ENCODE results near the gene ALG14. TPM values are rescaled to one million over a fixed set of nuclear protein-coding genes. Genes with fewer than 3 reads are reported as not detected.
A peak's percentile ranks its signal among the peaks of the same experiment; 100 is the strongest.

Gene ALG14
- polyA plus RNA-seq, 2 donors: 0.88 to 1.3 TPM

DNA sequence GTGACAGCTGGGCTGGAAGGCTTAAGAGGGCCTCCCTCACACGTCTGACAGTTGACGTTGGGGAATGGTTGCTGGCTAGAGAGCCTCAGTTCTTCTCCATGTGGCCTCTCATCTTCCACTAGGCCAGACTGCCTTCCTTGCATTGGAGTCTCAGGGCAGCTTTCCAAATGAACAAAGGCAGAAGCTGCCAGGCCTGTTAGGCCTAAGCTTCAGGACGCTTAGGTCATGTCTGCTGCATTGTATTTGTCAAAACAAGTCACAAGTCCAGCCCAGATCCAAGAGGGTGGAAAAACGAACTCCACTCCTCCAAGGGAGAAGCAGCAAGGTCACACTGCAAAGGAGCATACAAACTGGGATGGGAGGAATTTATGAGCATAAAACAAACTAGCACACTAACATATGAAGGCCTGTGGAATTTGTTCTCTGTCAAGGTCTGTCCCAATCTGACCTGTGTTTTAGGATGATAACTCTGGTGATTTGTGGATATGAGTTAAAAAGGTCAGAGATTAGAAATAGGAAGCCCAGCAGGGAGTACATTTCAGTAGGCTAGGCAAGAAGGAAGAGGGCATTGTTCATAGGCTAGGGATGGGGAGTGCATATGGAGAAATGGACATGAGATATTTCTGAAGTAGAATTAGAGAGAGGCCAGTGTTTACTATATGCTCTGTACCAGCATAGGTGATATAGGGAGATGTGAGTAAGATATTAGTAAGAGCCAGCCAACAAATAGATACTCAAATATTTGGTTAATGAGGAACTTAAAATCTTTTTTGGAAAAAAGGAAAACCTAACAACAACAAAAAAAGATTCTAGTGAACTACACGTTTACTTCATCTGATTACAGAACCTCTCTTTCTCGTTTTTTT is 116.8 kb downstream of the ALG14 start:
- WGBS, 2 donors: 46 to 48% methylated on average over 6 of the region's 6 CpGs
- Histone ChIP-seq H3K27me3 (ENCODE audit: control insufficient read depth in 1 of 2, insufficient read depth in 2 of 2, low read length in 2 of 2) (no peaks in the 10 kb centered on the region), H3K4me1 (ENCODE audit: control insufficient read depth in 2 of 2, insufficient read depth in 2 of 2, low read length in 1 of 2) (peaks cover 0 to 10% of the 10 kb centered on the region in 2 donors), H3K4me3 (ENCODE audit: low read depth in 1 of 2, low read length in 2 of 2) (no peak overlapping the region), H3K27ac (ENCODE audit: low read depth in 2 of 2, low read length in 1 of 2) (peak overlapping the region; percentile 36 to 51), H3K9me3 (ENCODE audit: control insufficient read depth in 2 of 2, insufficient read depth in 1 of 2, low read depth in 1 of 2, low read length in 1 of 2) (no peaks in the 10 kb centered on the region), H3K36me3 (ENCODE audit: control insufficient read depth in 2 of 2, insufficient read depth in 2 of 2, low read length in 1 of 2) (no peaks in the 10 kb centered on the region)

DNA sequence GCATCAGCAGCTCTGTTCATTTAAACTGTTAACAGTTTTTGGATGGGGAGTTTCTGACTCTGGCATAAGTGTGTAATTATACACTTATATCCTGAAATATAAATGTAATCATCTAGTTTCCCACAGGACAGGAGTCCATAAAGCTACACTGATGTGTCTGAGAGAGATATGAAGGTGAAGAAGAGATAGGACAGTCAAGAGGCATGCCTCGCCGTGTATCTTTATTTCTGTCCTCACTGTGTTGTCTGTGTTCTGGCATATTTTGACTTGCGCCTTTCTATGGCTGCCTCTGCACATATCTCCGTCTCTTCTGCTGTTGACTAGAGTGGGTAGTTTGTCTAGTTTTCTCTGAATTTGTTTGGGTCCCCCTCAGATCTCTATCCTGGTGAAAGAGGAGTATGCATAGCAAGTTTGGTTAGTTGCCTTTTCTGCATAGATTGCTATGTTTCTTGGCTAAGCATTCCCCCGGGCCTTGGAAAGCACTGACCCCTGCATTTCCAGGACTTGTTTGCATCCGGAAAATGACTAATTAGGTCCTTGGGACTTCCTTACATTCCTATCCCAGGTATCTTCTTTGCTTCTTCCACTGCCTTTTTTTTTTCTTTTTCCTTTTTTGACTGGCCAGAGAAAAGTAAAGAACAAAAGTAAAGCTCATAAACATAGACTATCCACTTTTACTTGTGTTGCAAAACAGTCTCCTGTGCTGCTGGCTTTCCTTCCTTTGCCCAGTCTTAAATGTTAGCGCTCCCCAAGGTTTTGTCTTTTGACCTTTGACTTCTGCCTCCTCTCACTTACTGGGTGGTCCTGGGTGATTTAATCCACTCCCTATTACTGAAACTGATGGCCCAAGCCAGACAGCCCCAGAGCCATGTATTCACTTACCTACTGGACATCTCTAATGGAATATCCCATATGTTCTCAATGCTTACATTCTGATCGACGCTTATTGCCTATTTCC is 118.2 kb downstream of the ALG14 start:
- Histone ChIP-seq H3K36me3 (ENCODE audit: control insufficient read depth in 2 of 2, insufficient read depth in 2 of 2, low read length in 1 of 2) (no peaks in the 10 kb centered on the region), H3K27ac (ENCODE audit: low read depth in 2 of 2, low read length in 1 of 2) (no peak overlapping the region), H3K27me3 (ENCODE audit: control insufficient read depth in 1 of 2, insufficient read depth in 2 of 2, low read length in 2 of 2) (no peaks in the 10 kb centered on the region), H3K9me3 (ENCODE audit: control insufficient read depth in 2 of 2, insufficient read depth in 1 of 2, low read depth in 1 of 2, low read length in 1 of 2) (no peaks in the 10 kb centered on the region), H3K4me3 (ENCODE audit: low read depth in 1 of 2, low read length in 2 of 2) (no peak overlapping the region), H3K4me1 (ENCODE audit: control insufficient read depth in 2 of 2, insufficient read depth in 2 of 2, low read length in 1 of 2) (peaks cover 0 to 10% of the 10 kb centered on the region in 2 donors)
- 79 to 81% methylated on average over 9 of the region's 9 CpGs for WGBS, 2 donors

DNA sequence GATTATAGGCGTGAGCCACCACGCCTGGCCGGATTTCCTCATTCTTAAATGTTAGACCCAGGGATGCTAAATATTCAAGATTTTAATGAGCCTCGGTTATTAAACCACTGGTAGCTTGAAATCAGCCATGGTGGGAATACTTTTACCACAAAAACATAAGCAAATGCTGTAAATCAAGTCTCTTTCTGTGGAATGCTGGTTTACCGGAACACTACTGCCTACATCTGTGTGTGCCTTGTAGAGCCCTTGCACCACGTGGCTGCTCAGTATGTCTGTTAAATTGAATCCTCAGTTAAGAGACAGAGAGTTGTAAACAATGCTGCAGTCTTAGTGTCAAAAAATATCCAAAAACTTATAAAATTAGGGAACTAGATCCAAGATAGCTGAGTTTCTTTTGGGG is 119.0 kb downstream of the ALG14 start:
- H3K27ac ChIP-seq (ENCODE audit: low read depth in 2 of 2, low read length in 1 of 2): no peak overlapping the region
- H3K4me3 ChIP-seq (ENCODE audit: low read depth in 1 of 2, low read length in 2 of 2): no peak overlapping the region
- H3K27me3 ChIP-seq (ENCODE audit: control insufficient read depth in 1 of 2, insufficient read depth in 2 of 2, low read length in 2 of 2): no peaks in the 10 kb centered on the region
- H3K4me1 ChIP-seq (ENCODE audit: control insufficient read depth in 2 of 2, insufficient read depth in 2 of 2, low read length in 1 of 2): peaks cover 0 to 10% of the 10 kb centered on the region in 2 donors
- H3K9me3 ChIP-seq (ENCODE audit: control insufficient read depth in 2 of 2, insufficient read depth in 1 of 2, low read depth in 1 of 2, low read length in 1 of 2): no peaks in the 10 kb centered on the region
- 81 to 83% methylated on average over 6 of the region's 6 CpGs for WGBS, 2 donors
- no peaks in the 10 kb centered on the region for H3K36me3 ChIP-seq (ENCODE audit: control insufficient read depth in 2 of 2, insufficient read depth in 2 of 2, low read length in 1 of 2)

DNA sequence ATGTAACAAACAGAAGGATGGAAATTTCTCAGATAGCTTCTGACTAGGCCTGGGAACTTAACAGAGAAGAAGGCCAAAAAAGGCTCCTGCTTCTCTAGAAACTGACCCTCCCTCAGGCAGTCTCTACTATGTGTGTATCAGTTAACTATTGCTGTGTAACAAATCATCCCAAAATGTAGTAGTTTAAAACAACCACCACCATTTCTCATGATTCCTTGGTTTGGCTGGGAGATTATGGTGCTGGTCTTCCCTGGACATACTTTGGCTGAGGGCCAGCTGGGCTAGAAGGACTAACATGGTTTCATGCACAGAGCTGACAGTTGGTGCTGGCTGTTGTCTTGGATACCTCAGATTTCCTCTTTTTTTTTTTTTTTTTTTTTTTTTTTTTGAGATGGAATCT is 119.6 kb downstream of the ALG14 start:
- Histone ChIP-seq H3K4me1 (ENCODE audit: control insufficient read depth in 2 of 2, insufficient read depth in 2 of 2, low read length in 1 of 2) (peaks cover 0 to 10% of the 10 kb centered on the region in 2 donors), H3K36me3 (ENCODE audit: control insufficient read depth in 2 of 2, insufficient read depth in 2 of 2, low read length in 1 of 2) (no peaks in the 10 kb centered on the region), H3K27me3 (ENCODE audit: control insufficient read depth in 1 of 2, insufficient read depth in 2 of 2, low read length in 2 of 2) (no peaks in the 10 kb centered on the region), H3K4me3 (ENCODE audit: low read depth in 1 of 2, low read length in 2 of 2) (no peak overlapping the region), H3K9me3 (ENCODE audit: control insufficient read depth in 2 of 2, insufficient read depth in 1 of 2, low read depth in 1 of 2, low read length in 1 of 2) (no peaks in the 10 kb centered on the region), H3K27ac (ENCODE audit: low read depth in 2 of 2, low read length in 1 of 2) (no peak overlapping the region)

DNA sequence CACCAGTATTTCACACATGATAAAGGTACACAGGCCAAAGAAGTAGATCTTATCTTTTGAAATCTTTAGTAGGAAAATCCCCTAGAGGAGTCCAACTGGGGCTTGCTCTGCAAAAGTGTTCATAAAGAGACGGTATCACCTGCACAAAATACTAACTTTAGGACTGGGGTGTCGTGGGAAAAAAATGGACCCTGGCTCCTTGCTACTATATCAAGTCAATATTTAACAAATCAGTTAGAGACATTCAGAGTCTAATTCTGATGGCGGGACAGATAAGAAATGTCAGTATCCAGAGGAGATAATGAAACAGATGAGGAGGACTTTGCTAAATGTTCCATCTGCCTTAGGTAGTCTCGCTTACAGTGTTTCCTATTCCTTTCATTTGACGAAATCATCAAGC is 120.2 kb downstream of the ALG14 start:
- Histone ChIP-seq H3K36me3 (ENCODE audit: control insufficient read depth in 2 of 2, insufficient read depth in 2 of 2, low read length in 1 of 2) (no peaks in the 10 kb centered on the region), H3K9me3 (ENCODE audit: control insufficient read depth in 2 of 2, insufficient read depth in 1 of 2, low read depth in 1 of 2, low read length in 1 of 2) (no peaks in the 10 kb centered on the region), H3K27me3 (ENCODE audit: control insufficient read depth in 1 of 2, insufficient read depth in 2 of 2, low read length in 2 of 2) (no peaks in the 10 kb centered on the region), H3K27ac (ENCODE audit: low read depth in 2 of 2, low read length in 1 of 2) (no peak overlapping the region), H3K4me3 (ENCODE audit: low read depth in 1 of 2, low read length in 2 of 2) (no peak overlapping the region), H3K4me1 (ENCODE audit: control insufficient read depth in 2 of 2, insufficient read depth in 2 of 2, low read length in 1 of 2) (peaks cover 0 to 10% of the 10 kb centered on the region in 2 donors)
- WGBS, 2 donors: 89 to 96% methylated on average over 5 of the region's 5 CpGs

DNA sequence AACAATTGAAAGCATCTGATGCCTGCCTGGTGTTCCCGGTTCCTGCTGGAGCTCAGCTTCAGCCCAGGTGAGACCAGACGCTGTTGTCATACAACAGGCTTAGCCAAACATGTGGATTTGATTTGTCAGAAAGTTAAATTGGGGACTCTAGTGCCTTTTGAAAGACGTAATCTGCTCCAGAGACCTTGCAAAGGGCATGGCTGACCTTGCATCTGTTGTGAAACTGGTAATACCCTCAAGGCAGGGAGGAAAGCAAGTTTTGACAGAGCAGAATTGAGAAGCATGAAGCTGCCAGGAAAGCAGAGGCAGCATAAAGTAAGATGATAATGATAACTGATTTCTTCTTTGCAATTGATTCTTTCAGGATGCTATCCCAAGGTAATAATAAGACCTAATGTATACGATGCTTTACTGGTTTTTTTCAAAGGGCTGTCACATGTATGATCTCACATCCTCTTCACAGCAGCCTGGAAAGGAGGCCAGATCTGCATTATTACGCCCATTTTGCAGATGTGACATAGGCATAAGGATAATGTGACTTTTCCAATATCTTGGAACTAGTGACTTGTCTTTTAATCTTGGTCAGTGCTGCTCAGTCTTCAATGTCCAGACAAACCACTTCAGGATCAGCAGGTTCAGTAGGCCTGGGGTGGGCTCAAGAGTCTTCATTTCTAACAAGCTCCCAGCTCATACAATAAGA is 121.1 kb downstream of the ALG14 start:
- Histone ChIP-seq H3K27me3 (ENCODE audit: control insufficient read depth in 1 of 2, insufficient read depth in 2 of 2, low read length in 2 of 2) (no peaks in the 10 kb centered on the region), H3K4me3 (ENCODE audit: low read depth in 1 of 2, low read length in 2 of 2) (no peak overlapping the region), H3K36me3 (ENCODE audit: control insufficient read depth in 2 of 2, insufficient read depth in 2 of 2, low read length in 1 of 2) (no peaks in the 10 kb centered on the region), H3K27ac (ENCODE audit: low read depth in 2 of 2, low read length in 1 of 2) (peak overlapping the region in 1 of 2 donors; percentile 11), H3K4me1 (ENCODE audit: control insufficient read depth in 2 of 2, insufficient read depth in 2 of 2, low read length in 1 of 2) (peaks cover 0 to 7% of the 10 kb centered on the region in 2 donors), H3K9me3 (ENCODE audit: control insufficient read depth in 2 of 2, insufficient read depth in 1 of 2, low read depth in 1 of 2, low read length in 1 of 2) (no peaks in the 10 kb centered on the region)
- 62 to 69% methylated on average over 5 of the region's 5 CpGs for WGBS, 2 donors

DNA sequence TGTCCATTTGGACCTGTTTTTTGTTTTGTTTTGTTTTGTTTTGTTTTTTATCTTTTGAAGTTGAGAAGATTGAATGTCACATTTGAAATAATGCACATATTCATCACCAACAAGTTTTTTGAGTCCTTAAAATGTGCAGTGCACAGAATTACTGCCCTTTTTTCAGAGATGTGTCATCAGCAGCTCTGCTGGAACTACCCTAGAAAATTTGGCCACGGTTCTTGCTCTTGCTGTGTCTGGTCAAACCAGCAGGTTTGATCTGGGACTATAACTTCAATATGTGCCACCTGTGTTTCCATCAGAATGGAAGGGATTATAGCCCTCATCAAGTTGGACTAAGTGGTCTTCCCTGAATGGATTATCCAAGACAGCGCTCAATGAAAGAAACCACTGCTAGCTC is 121.7 kb downstream of the ALG14 start:
- no peaks in the 10 kb centered on the region for H3K27me3 ChIP-seq (ENCODE audit: control insufficient read depth in 1 of 2, insufficient read depth in 2 of 2, low read length in 2 of 2)
- WGBS, 2 donors: 53 to 62% methylated on average over 2 of the region's 2 CpGs
- H3K9me3 ChIP-seq (ENCODE audit: control insufficient read depth in 2 of 2, insufficient read depth in 1 of 2, low read depth in 1 of 2, low read length in 1 of 2): no peaks in the 10 kb centered on the region
- peak overlapping the region; percentile 20 to 65 for H3K27ac ChIP-seq (ENCODE audit: low read depth in 2 of 2, low read length in 1 of 2)
- no peak overlapping the region for H3K4me3 ChIP-seq (ENCODE audit: low read depth in 1 of 2, low read length in 2 of 2)
- peaks cover 0 to 5% of the 10 kb centered on the region in 2 donors for H3K4me1 ChIP-seq (ENCODE audit: control insufficient read depth in 2 of 2, insufficient read depth in 2 of 2, low read length in 1 of 2)
- H3K36me3 ChIP-seq (ENCODE audit: control insufficient read depth in 2 of 2, insufficient read depth in 2 of 2, low read length in 1 of 2): no peaks in the 10 kb centered on the region

DNA sequence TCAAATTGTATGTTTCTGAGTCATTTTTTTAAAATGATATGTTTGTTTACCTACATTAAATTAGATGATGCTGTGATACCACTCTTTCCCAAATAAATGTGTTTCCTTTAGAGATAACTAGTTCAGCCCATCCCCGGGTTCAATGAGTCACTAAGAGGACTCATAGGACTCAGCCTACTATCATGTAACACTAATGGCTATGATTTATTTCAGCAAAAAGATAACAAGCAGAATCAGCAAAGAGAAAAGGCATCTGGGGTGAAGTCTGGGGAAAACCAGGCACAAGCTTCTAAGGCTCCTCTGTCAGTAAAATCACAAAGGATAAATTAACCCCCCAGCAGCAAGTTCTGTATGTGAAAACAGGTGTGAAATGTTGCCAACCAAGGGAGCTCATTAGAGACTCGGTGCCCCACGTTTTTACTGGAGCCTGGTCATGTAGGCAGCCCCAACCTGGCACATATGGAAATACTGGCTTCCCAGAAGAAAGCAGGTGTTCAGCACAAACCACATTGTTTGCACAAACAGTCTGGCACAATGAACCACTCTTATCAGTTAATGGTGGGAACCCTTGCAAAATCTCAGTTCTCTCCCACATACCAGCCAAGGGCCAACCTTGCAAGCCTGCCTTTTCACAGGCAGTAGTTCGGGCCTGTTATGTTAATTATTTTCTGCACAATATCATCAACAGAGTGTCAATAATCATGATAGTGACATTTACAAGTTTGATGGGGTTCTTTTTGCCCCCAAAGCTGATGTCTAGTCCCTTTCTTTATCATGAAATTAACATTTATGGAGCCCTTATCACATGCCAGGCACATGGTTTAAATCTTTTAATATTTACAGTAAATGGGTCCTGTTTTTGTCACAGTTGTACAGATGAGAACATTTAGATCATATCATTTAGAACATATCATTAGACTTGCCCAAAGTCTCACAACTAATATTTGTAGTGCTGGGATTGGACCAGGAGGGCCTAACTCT is 122.8 kb downstream of the ALG14 start:
- 57 to 75% methylated on average over 4 of the region's 4 CpGs for WGBS, 2 donors
- H3K9me3 ChIP-seq (ENCODE audit: control insufficient read depth in 2 of 2, insufficient read depth in 1 of 2, low read depth in 1 of 2, low read length in 1 of 2): no peaks in the 10 kb centered on the region
- no peak overlapping the region for H3K27ac ChIP-seq (ENCODE audit: low read depth in 2 of 2, low read length in 1 of 2)
- no peaks in the 10 kb centered on the region for H3K36me3 ChIP-seq (ENCODE audit: control insufficient read depth in 2 of 2, insufficient read depth in 2 of 2, low read length in 1 of 2)
- no peak overlapping the region for H3K4me3 ChIP-seq (ENCODE audit: low read depth in 1 of 2, low read length in 2 of 2)
- no peaks in the 10 kb centered on the region for H3K27me3 ChIP-seq (ENCODE audit: control insufficient read depth in 1 of 2, insufficient read depth in 2 of 2, low read length in 2 of 2)
- no peaks in the 10 kb centered on the region for H3K4me1 ChIP-seq (ENCODE audit: control insufficient read depth in 2 of 2, insufficient read depth in 2 of 2, low read length in 1 of 2)

Data from esophagus (tissue), 2 donors.